Measurements from ENCODE around the gene HOXA1.

Gene HOXA1

GRCh38 chr7:27111042-27111750 lies 15.4 kb upstream of the HOXA1 start (continued):
- TF ChIP-seq ZSCAN4 (tag by site-specific recombination; IDR thresholded peaks at IDR 0.05) = peak; percentile 81
- no peak for TF ChIP-seq ZNF791 (tag by site-specific recombination; IDR thresholded peaks at IDR 0.05)
- TF ChIP-seq SP3 (tag by site-specific recombination; IDR thresholded peaks at IDR 0.05) = no peak
- no peak for TF ChIP-seq ZNF555 (tag by site-specific recombination; conservative IDR thresholded peaks at IDR 0.05)
- TF ChIP-seq ZSCAN5A (tag by site-specific recombination; IDR thresholded peaks at IDR 0.05) = no peak
- TF ChIP-seq GLIS1 (tag by site-specific recombination; IDR thresholded peaks at IDR 0.05) = peak; percentile 82
- no peak for TF ChIP-seq ZNF518A (tag by site-specific recombination; conservative IDR thresholded peaks at IDR 0.05; ENCODE audit: low read depth)
- no peak for TF ChIP-seq YY1 (tag by site-specific recombination; IDR thresholded peaks at IDR 0.05)
- TF ChIP-seq MZF1 (tag by site-specific recombination; IDR thresholded peaks at IDR 0.05; ENCODE audit: borderline replicate concordance) = 0 out of 2 replicates have a peak, but pooled peaks have one; percentile 7
- 0 out of 2 replicates have a peak, but pooled peaks have one; percentile 3 for TF ChIP-seq ZXDB (tag by site-specific recombination; IDR thresholded peaks at IDR 0.05)
- TF ChIP-seq ZFHX2 (tag by site-specific recombination; conservative IDR thresholded peaks at IDR 0.05) = no peak
- TF ChIP-seq ZNF398 (tag by site-specific recombination; IDR thresholded peaks at IDR 0.05) = peak; percentile 76
- TF ChIP-seq HOXC10 (CRISPR knock-in tag; IDR thresholded peaks at IDR 0.05) = no peak
- TF ChIP-seq ZNF335 (tag by site-specific recombination; conservative IDR thresholded peaks at IDR 0.05) = peak; percentile 30; the same call in 1 of the 2 replicates
- peak; percentile 56 for TF ChIP-seq SP7 (tag by site-specific recombination; IDR thresholded peaks at IDR 0.05)
- TF ChIP-seq ZNF366 (tag by site-specific recombination; conservative IDR thresholded peaks at IDR 0.05) = no peak
- TF ChIP-seq PRDM10 (tag by site-specific recombination; IDR thresholded peaks at IDR 0.05) = peak; percentile 75
- peak; percentile 61 for TF ChIP-seq IKZF3 (tag by site-specific recombination; IDR thresholded peaks at IDR 0.05)
- TF ChIP-seq ZNF571 (tag by site-specific recombination; IDR thresholded peaks at IDR 0.05) = no peak

All from HEK293 (cell line).